Stimulated activated CD8-positive, alpha-beta memory T cell treated with anti-CD3 and anti-CD28 coated beads, Interleukin-12 subunit alpha, Interleukin-12 subunit beta, amount 100 ng/mL, for 4 hours (primary cell): ENCODE results near the gene DST.

Source experiments
- DNase-seq: peaks from one replicate; pipeline ENCODE4 v3.0.0-alpha.2; 2020; ENCODE audit warnings: low read depth

The DST gene

GRCh38 chr6:56433119-56433518 is 209.6 kb downstream of the DST start:
- no peak for DNase-seq

DNA sequence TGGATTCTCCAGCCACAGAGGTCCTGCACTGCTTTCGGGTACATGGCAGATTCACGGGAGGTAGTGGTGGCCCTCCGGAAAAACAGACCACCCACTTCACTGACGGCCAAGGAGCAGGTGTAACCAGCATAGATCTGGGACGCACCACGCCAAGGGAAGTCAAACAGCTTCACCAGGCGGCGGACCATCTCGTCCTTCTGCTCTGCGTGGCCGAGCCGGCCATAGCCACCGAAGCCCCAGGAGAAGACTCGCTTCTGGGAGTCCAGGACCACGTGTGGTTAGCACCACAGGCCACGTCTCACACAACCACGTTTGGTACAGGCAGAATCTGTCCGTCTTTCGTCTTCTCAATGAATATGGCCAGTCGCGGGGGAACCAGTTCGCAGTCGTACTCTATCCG is 210.5 kb downstream of the DST start:
- DNase-seq = no peak

- no peak for DNase-seq
Measured at GRCh38 chr6:56430629-56431600, 211.8 kb downstream of the DST start.

- no peak for DNase-seq
Measured at GRCh38 chr6:56424542-56425083, 218.1 kb downstream of the DST start.

DNA sequence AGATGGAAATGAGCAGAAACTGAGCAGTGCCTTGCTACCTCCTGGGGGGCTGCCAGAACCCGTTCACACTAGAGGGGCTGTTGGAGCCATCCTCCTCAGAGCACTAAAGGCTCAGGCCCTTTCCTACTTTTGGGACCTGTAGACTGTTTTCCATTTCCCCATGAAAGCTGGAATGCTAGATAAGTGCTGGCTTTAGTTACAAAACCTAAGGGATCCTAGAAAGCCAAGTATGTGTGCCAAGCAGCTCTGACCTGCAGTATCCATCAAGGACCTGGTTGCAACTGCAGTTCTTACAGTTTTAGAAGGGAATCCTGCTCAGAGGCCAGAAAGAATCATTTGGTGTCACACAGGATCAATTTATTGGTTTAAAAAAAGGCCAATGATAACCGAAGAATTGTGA is 218.6 kb downstream of the DST start:
- no peak for DNase-seq

DNA sequence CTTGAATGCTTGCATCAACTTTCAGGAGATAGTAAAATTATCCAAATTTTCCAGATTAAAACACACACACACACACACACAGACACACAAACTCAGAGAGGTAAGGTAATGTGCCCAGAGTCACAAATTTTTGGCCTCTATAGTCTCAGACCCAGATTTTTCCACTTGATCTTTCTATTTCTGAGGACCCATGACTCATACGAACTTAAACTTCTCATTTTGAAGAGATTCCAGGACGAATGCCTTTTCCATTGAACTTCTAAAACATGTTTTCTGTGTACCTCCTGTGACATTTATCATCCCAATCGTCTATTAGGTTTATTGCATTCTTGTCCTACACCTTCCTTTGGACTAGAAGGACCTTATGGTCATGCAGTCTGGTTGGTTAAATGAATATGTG is 222.4 kb downstream of the DST start:
- DNase-seq = no peak

GRCh38 chr6:56419191-56419590 is 223.5 kb downstream of the DST start:
- DNase-seq = no peak

DNA sequence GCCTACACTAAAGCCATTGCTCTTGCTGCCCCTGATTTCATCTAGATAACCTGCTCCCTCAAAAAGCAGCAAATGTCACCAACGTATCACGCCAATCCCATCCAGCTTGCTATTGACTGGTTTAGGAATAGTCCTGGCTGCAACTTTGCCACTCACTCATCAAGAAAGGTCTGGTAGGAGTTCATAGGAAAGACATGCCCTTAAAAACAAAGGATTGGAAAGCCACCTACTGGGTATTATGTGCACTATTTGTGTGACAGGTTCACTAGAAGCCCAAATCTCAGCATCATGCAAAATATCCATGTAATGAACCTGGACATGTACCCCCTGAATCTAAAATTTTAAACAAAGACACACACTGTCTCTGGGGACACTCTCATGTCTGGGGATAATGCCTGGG is 224.9 kb downstream of the DST start:
- no peak for DNase-seq

GRCh38 chr6:56416247-56416646 is 226.4 kb downstream of the DST start:
- DNase-seq = no peak

DNA sequence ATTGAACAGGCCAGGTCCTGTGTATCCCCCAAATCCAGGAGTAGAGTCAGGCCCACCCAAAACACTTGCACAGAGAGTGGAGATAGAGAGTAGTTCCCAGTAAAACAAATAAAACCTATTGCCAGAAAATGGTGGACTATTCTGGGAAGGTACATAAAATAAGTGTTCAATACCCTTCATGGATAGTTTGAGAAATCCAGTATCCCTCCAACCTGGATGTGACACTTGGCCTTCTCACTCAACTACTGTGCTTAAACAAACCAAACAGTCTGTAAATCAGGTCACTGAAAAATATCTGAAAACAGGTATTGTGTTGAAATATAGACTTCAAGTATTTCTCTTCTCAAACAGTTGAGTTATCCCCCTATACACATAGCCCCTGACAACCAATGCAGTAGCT is 233.7 kb downstream of the DST start:
- DNase-seq = no peak
